Uterus (tissue), 4 donors: ENCODE results near the gene ZYG11A. TPM values are rescaled to one million over a fixed set of nuclear protein-coding genes. Genes with fewer than 3 reads are reported as not detected.
"Not testable (repeated sequence)": the region's sequence is repeated elsewhere in the genome, so short reads cannot be mapped to it uniquely, and the experiment has no call there.

Experiments used
- DNase-seq, 2 donors: peaks; one replicate each; pipeline ENCODE4 v3.0.0-alpha.2; 2019 to 2020
- H3K27ac ChIP-seq, 2 donors: fragments of 200-600 bp; sonication (generic); 1 replicate in 1 of 2; 2 replicates in 1 of 2; pipeline ENCODE4 v1.5.1; 2016 to 2018
- H3K27me3 ChIP-seq, 2 donors: fragments of 200-600 bp; sonication (generic); one replicate each; pipeline ENCODE4 v1.5.1; 2018 to 2019; ENCODE audit warnings: control low read depth in 1 of 2
- H3K36me3 ChIP-seq, 2 donors: fragments of 200-600 bp; sonication (generic); one replicate each; pipeline ENCODE4 v1.5.1; 2019; ENCODE audit warnings: control low read depth in 1 of 2
- H3K4me1 ChIP-seq, 2 donors: fragments of 200-600 bp; sonication (generic); one replicate each; pipeline ENCODE4 v1.5.1; 2018 to 2019; ENCODE audit warnings: control low read depth in 1 of 2
- H3K4me3 ChIP-seq, 2 donors: fragments of 200-600 bp; sonication (generic); 1 replicate in 1 of 2; 2 replicates in 1 of 2; pipeline ENCODE4 v1.5.1; 2018 to 2019; ENCODE audit warnings: mild to moderate bottlenecking in 1 of 2
- H3K9me3 ChIP-seq, 2 donors: fragments of 200-600 bp; sonication (generic); one replicate each; pipeline ENCODE4 v1.5.1; 2019; ENCODE audit warnings: control low read depth in 1 of 2
- CTCF ChIP-seq, 4 experiments: fragments of 200-600 bp in 2 of 4; fragments of 450-650 bp in 2 of 4; sonication (generic) in 2 of 4; IDR thresholded peaks; one replicate each; pipeline ENCODE4 v1.5.1; 2016 to 2019; ENCODE audit warnings: antibody characterized with exemption in 4 of 4, mild to moderate bottlenecking in 2 of 4, moderate library complexity in 1 of 4
- POLR2A ChIP-seq, 2 donors: fragments of 450-650 bp; IDR thresholded peaks; one replicate each; pipeline ENCODE4 v1.6.1; 2016; ENCODE audit warnings: antibody characterized with exemption in 2 of 2, mild to moderate bottlenecking in 1 of 2, moderate library complexity in 1 of 2
- intact Hi-C: fragments of 100-400 bp; cut with DNase I; formaldehyde crosslinking; loops from one replicate; pipeline ENCODE4 v1.15.1; 2023; ENCODE audit warnings: low total_unique reads
- total RNA-seq, 4 donors: library from RNA; depleted of rRNA in 3 of 4; stranded (reverse); fragments of >200 nt in 3 of 4; gene quantifications; one replicate each; pipeline versions ENCODE4 v1.1.0 to v1.2.4, GENCODE V29; 2014 to 2023
- donor health status: DM: yes; HTN: yes; CAD: no.

The ZYG11A gene
- total RNA-seq = under 1 TPM in 2 of 4 donors, not detected in 2; 0.12 to 0.35 TPM

GRCh38 chr1:52842643-52843310, at the start of gene ZYG11A:
TSS of gene ZYG11A (plus strand) at chr1:52842760. CDS start at chr1:52842884, 124 bp downstream.
- Histone ChIP-seq H3K4me3 (peak within 1 kb of the TSS in 1 of 2 donors; percentile 29), H3K9me3 (no peaks in the 10 kb centered on the region), H3K36me3 (no peaks in the 10 kb centered on the region), H3K27ac (no peak within 1 kb of the TSS), H3K27me3 (peaks cover 4 to 9% of the 10 kb centered on the region in 2 donors), H3K4me1 (peaks cover 0 to 6% of the 10 kb centered on the region in 2 donors)
- intact Hi-C loops = no loop called here
- DNase-seq = peak in 1 of 2 donors; percentile 29
- TF ChIP-seq CTCF (IDR thresholded peaks at IDR 0.05) (peak in 1 of 4 experiments; percentile 18), POLR2A (IDR thresholded peaks at IDR 0.05) (no peak)

GRCh38 chr1:52793717-52794116, 48.8 kb upstream of the ZYG11A start:
- H3K36me3 ChIP-seq, intact Hi-C loops, DNase-seq, H3K9me3 ChIP-seq, H3K4me3 ChIP-seq, H3K4me1 ChIP-seq, H3K27ac ChIP-seq, H3K27me3 ChIP-seq: not testable (repeated sequence)

GRCh38 chr1:52795464-52795863, 47.1 kb upstream of the ZYG11A start:
- Histone ChIP-seq H3K27me3 (no peaks in the 10 kb centered on the region), H3K4me1 (no peaks in the 10 kb centered on the region), H3K27ac (no peak overlapping the region), H3K36me3 (no peaks in the 10 kb centered on the region), H3K4me3 (no peak overlapping the region), H3K9me3 (no peaks in the 10 kb centered on the region)
- intact Hi-C loops = no loop called here
- no peak for TF ChIP-seq POLR2A (IDR thresholded peaks at IDR 0.05)
- TF ChIP-seq CTCF (IDR thresholded peaks at IDR 0.05) = no peak
- DNase-seq = no peak

GRCh38 chr1:52798331-52798730, 44.2 kb upstream of the ZYG11A start:
- no peak for DNase-seq
- Histone ChIP-seq H3K4me3 (no peak overlapping the region), H3K4me1 (no peaks in the 10 kb centered on the region), H3K36me3 (no peaks in the 10 kb centered on the region), H3K27me3 (no peaks in the 10 kb centered on the region), H3K27ac (no peak overlapping the region), H3K9me3 (no peaks in the 10 kb centered on the region)
- intact Hi-C loops = no loop called here
- TF ChIP-seq POLR2A (IDR thresholded peaks at IDR 0.05) = no peak
- TF ChIP-seq CTCF (IDR thresholded peaks at IDR 0.05) = no peak

- intact Hi-C loops = no loop called here
- Histone ChIP-seq H3K36me3 (no peaks in the 10 kb centered on the region), H3K27me3 (no peaks in the 10 kb centered on the region), H3K27ac (no peak overlapping the region), H3K9me3 (no peaks in the 10 kb centered on the region), H3K4me1 (no peaks in the 10 kb centered on the region), H3K4me3 (no peak overlapping the region)
- DNase-seq = no peak
- TF ChIP-seq CTCF (IDR thresholded peaks at IDR 0.05) = no peak
- no peak for TF ChIP-seq POLR2A (IDR thresholded peaks at IDR 0.05)
Measured at GRCh38 chr1:52801011-52801410, 41.5 kb upstream of the ZYG11A start.

- H3K9me3 ChIP-seq, DNase-seq, H3K4me1 ChIP-seq, intact Hi-C loops, H3K4me3 ChIP-seq, H3K36me3 ChIP-seq, H3K27ac ChIP-seq, H3K27me3 ChIP-seq: not testable (repeated sequence)
Measured at GRCh38 chr1:52804083-52804482, 38.5 kb upstream of the ZYG11A start.
